Progenitor cell of endocrine pancreas (in vitro differentiated cells): ENCODE data around the gene PSORS1C2. TPM values are rescaled to one million over a fixed set of nuclear protein-coding genes. Genes with fewer than 3 reads are reported as not detected.

ENCODE experiments used
- DNase-seq: peaks from one replicate; pipeline ENCODE4 v3.0.0; 2021; ENCODE audit warnings: low spot score; ENCODE audit not compliant: unreplicated experiment
- H3K27ac Mint-ChIP-seq: 2 replicates; pipeline ENCODE4 v1.8.0; 2021; ENCODE audit warnings: mild to moderate bottlenecking, moderate library complexity, mixed read lengths
- H3K27me3 Mint-ChIP-seq: 2 replicates; pipeline ENCODE4 v1.8.0; 2021; ENCODE audit warnings: mixed read lengths
- H3K36me3 Mint-ChIP-seq: 2 replicates; pipeline ENCODE4 v1.8.0; 2022; ENCODE audit warnings: mixed read lengths; ENCODE audit not compliant: insufficient read depth
- H3K4me1 Mint-ChIP-seq: 2 replicates; pipeline ENCODE4 v1.8.0; 2021; ENCODE audit warnings: low read depth, mixed read lengths
- H3K4me3 Mint-ChIP-seq: 2 replicates; pipeline ENCODE4 v1.8.0; 2021; ENCODE audit warnings: low read depth, mild to moderate bottlenecking, moderate library complexity, mixed read lengths
- H3K9me3 Mint-ChIP-seq: 2 replicates; pipeline ENCODE4 v1.8.0; 2021; ENCODE audit warnings: low read depth, mixed read lengths
- CTCF ChIP-seq: fragments of 200-600 bp; sonication (generic); IDR thresholded peaks from one replicate; pipeline ENCODE4 v1.5.0; 2021; ENCODE audit warnings: antibody characterized with exemption, mild to moderate bottlenecking; ENCODE audit not compliant: unreplicated experiment
- total RNA-seq: library from RNA; stranded (reverse); gene quantifications from 2 replicates; pipeline ENCODE4 v1.2.1, GENCODE V29; 2021

The PSORS1C2 gene
- total RNA-seq, 1 donor from 2014 or later = not detected

- no peak for DNase-seq
- H3K36me3 Mint-ChIP-seq = peaks cover 4% of the 10 kb centered on the region
- H3K27ac Mint-ChIP-seq = no peak overlapping the region
- peaks cover 3% of the 10 kb centered on the region for H3K4me1 Mint-ChIP-seq
- no peak for TF ChIP-seq CTCF
- H3K27me3 Mint-ChIP-seq = peaks cover 16% of the 10 kb centered on the region
- no peaks in the 10 kb centered on the region for H3K9me3 Mint-ChIP-seq
- H3K4me3 Mint-ChIP-seq = no peak overlapping the region
Measured at GRCh38 chr6:31140643-31141042, 1.8 kb upstream of the PSORS1C2 start.

GRCh38 chr6:31139599-31139998 lies 733 bp upstream of the PSORS1C2 start:
- DNase-seq = no peak
- TF ChIP-seq CTCF = no peak
- no peak overlapping the region for H3K4me3 Mint-ChIP-seq
- H3K36me3 Mint-ChIP-seq = peaks cover 4% of the 10 kb centered on the region
- peaks cover 16% of the 10 kb centered on the region for H3K27me3 Mint-ChIP-seq
- H3K4me1 Mint-ChIP-seq = peaks cover 3% of the 10 kb centered on the region
- H3K9me3 Mint-ChIP-seq = no peaks in the 10 kb centered on the region
- H3K27ac Mint-ChIP-seq = no peak overlapping the region

DNA sequence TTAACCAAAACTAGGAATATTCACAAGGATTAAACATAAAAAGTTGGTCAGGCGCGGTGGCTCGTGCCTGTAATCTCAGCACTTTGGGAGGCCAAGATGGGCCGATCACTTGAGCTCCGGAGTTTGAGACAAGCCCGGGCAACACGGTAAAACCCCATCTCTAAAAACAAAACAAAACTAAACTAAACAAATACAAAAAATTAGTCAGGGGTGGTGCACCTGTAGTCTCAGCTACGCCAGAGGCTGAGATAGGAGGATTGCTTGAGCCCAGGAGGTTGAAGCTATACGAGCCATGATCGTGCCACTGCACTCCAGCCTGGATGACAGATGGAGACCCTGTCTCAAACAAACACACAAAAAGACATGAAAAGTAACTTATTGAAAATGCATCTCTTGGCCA lies 3.2 kb downstream of the PSORS1C2 start:
- Mint-ChIP-seq H3K27ac (no peak overlapping the region), H3K4me3 (no peak overlapping the region), H3K9me3 (no peaks in the 10 kb centered on the region), H3K27me3 (peaks cover 16% of the 10 kb centered on the region), H3K36me3 (no peaks in the 10 kb centered on the region), H3K4me1 (peaks cover 3% of the 10 kb centered on the region)
- no peak for DNase-seq
- no peak for TF ChIP-seq CTCF

- peaks cover 20% of the 10 kb centered on the region for H3K27me3 Mint-ChIP-seq
- H3K9me3 Mint-ChIP-seq = no peaks in the 10 kb centered on the region
- H3K27ac Mint-ChIP-seq = no peak overlapping the region
- H3K4me3 Mint-ChIP-seq = no peak overlapping the region
- H3K4me1 Mint-ChIP-seq = peaks cover 5% of the 10 kb centered on the region
- no peaks in the 10 kb centered on the region for H3K36me3 Mint-ChIP-seq
- no peak for DNase-seq
- TF ChIP-seq CTCF = no peak
Measured at GRCh38 chr6:31132806-31133205, 6.1 kb downstream of the PSORS1C2 start.

DNA sequence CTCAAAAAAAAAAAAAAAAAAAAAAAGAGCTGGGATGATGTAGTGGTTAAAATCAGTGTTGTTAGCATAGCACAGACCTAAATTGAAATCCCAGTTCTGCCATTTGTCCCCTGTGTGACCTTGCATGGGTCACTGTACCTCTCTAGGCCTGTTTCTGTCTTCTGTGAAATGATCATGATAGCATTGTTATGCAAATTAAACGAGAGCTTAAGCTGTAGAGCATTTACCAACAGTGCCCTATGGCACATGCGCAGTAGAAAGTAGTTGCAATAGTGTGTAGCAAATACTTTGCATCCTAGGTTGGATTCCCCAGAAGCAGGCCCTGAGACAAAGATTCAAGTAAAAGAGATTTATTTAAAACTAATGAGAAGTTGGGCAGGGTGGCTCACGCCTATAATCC lies 7.3 kb downstream of the PSORS1C2 start:
- Mint-ChIP-seq H3K27me3 (peaks cover 18% of the 10 kb centered on the region), H3K9me3 (no peaks in the 10 kb centered on the region), H3K36me3 (no peaks in the 10 kb centered on the region), H3K27ac (no peak overlapping the region), H3K4me1 (peaks cover 6% of the 10 kb centered on the region), H3K4me3 (no peak overlapping the region)
- no peak for DNase-seq
- TF ChIP-seq CTCF = no peak
